Fibroblast of villous mesenchyme (primary cell): ENCODE data around the gene FGR. TPM values are rescaled to one million over a fixed set of nuclear protein-coding genes. Genes with fewer than 3 reads are reported as not detected.

ENCODE experiments used
- DNase-seq: peaks from one replicate; pipeline ENCODE4 v3.0.0-alpha.2; 2010; ENCODE audit warnings: low read depth
- H3K4me3 ChIP-seq: 2 replicates; pipeline ENCODE4 v1.5.1; 2011; ENCODE audit warnings: low read depth, mild to moderate bottlenecking, low read length
- small RNA-seq: library from RNA; depleted of rRNA; stranded (forward); fragments of <200 nt; gene quantifications from one replicate; pipeline ENCODE3, GENCODE V24; 2012
- total RNA-seq: library from RNA; depleted of rRNA; stranded (reverse); fragments of >200 nt; gene quantifications from 2 replicates; pipeline ENCODE4 v1.2.3, GENCODE V29; 2012
- TF ChIP-seq, protein P1 (sequence below): IDR thresholded peaks from 2 replicates; pipeline ENCODE4 v1.5.1; 2012; ENCODE audit warnings: low read depth, mild to moderate bottlenecking, low read length; ENCODE audit not compliant: insufficient read depth

FGR gene
- total RNA-seq, 1 donor, result not detected

DNA sequence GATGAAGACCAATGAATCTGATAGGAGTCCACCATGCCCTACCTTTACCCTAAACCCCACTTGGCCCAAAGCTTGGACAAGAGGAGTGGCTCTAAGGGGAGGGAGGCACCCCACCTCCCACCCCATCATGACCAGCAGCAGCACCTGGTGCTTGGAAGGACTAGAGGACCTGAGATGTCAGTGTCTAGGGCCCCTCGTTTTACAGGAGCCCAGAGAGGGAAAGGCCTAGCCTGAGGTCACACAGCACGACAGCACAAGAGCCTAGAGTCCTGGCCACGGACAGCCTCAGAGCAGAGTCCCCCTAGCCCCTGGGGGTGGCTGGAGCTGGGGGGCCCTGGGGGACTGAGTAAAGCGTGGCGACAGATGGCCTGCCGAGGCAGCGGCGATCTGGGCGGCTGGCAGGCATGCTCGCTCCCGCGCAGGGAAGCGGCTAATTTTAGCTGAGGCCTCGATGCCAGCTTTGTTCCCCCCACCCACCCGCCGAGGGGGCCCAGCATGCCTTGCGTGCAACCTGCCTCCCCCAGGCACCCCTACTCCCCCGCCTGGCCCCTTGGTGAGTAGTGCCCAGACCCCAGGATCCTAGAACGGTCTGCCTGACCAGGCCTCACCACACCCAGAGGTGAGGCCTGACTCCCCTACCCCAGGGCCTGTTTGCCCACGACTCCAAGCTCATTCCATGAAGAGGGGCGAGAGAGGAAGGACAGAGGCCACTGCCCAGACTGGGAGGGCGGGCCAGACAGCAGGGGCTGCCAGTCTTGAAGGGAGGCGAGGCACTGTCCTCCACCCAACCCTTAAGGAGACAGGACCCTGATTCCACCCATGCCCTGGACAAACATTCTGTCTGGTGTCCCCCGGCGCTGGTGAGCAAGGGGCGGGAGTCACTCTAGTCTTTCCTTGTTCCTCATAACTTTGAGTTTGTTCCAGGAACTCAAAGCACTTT, 70.0 kb downstream of the FGR start:
- TF ChIP-seq, protein P1, sequence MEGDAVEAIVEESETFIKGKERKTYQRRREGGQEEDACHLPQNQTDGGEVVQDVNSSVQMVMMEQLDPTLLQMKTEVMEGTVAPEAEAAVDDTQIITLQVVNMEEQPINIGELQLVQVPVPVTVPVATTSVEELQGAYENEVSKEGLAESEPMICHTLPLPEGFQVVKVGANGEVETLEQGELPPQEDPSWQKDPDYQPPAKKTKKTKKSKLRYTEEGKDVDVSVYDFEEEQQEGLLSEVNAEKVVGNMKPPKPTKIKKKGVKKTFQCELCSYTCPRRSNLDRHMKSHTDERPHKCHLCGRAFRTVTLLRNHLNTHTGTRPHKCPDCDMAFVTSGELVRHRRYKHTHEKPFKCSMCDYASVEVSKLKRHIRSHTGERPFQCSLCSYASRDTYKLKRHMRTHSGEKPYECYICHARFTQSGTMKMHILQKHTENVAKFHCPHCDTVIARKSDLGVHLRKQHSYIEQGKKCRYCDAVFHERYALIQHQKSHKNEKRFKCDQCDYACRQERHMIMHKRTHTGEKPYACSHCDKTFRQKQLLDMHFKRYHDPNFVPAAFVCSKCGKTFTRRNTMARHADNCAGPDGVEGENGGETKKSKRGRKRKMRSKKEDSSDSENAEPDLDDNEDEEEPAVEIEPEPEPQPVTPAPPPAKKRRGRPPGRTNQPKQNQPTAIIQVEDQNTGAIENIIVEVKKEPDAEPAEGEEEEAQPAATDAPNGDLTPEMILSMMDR, result no peak
- DNase-seq, result no peak
- no peak overlapping the region for H3K4me3 ChIP-seq

DNA sequence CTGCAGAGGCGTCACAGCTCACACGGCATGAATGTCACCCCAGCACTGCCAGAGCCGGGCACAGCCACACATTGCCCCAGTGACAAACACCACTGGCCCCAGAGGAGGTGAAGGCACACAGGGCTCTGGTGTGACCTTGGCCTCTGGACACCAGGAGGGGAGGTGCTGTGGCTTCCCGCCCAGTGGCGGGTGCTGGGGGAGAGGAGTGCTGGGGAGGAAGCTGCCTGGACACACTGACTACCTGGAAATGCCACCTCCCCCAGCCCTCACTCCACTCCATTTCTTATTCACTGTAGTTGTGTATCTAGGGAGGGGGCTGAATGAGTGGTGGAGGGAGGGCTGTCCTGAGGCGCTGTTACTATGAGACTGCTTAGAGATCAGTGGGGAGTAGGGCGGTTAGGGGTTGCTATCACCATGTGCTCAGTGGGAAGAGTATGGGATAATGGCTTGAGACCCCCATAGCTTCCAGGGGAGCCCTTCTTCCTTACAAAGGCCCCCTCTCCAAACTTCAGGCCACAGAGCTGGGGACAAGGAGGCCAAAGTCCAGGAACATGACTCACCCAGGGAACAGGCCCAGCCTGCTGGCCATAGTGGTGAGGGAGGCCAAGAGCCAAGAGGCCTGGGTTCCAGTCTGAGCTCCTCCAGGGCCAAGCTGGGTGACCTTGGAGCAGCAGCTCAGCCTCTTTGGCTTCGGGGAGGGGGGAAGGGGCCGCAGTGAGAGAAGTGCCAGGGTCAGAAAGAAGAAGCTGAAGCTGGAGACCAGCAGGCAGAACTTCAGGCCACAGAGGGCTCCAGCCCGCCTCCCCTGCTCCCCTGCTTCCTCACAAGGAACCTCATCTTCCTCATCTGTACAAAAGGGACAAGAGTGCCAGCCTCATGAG, 71.2 kb downstream of the FGR start:
- TF ChIP-seq, protein P1, result no peak
- H3K4me3 ChIP-seq, result no peak overlapping the region
- no peak for DNase-seq

DNA sequence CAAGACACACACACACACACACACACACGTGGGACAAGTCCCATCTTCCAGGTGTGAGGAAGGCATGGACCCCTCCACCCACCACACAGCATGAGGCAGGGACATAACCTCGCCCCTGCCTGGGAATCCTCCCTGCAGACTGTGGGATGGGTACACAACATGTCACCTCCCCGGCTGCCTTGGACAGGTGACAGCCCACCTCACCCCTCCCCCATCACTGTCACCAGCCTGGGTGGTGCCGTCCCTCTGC, 71.7 kb downstream of the FGR start:
- TF ChIP-seq, protein P1, result no peak
- no peak overlapping the region for H3K4me3 ChIP-seq
- no peak for DNase-seq

DNA sequence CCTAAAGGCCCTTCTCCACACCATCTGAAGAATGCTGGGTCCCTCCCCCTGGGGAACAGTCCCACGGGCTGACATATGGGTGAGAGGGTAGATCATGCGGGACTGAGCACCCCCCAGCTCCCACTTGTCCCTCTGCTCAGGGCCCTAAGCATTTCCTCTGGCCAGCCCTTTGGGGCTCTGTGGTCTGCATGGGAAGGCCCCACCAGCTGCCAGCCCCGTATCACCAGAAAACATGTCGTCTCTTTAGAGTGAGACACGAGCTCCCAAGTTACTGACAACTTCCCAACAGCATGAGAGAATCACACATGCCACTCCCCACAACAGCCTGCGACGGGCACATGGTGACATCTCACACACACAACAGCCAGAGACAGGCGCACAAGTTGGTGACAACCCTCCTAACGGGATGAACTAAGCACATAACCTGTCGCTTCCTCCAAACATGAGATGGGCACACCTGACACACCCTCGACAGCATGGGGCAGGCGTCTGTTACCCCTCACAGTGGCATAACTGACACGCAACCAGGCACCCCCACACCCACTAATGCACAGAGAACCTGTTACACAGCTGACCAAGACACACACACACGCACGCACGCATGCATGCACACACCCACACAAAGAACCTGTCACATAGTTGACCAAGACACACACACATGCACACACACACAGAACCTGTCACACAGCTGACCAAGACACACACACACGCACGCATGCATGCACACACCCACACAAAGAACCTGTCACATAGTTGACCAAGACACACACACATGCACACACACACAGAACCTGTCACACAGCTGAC, 72.2 kb downstream of the FGR start:
- no peak overlapping the region for H3K4me3 ChIP-seq
- no peak for DNase-seq
- TF ChIP-seq, protein P1, result no peak

Small RNAs within 50 kb of the gene (small RNA-seq; reads per million reads assigned to genes)
- not detected for gene AL031729.1
- not detected for gene RNU6-949P

Other genes with a start within 250 kb of the FGR start
- 0.64 and 0.86 TPM in 2 replicates for gene GPR3, start 242.6 kb downstream of the FGR start, total RNA-seq
- 16.0 and 18.7 TPM in 2 replicates for gene WASF2, start 145.0 kb downstream of the FGR start, total RNA-seq
- 17.1 and 22.5 TPM in 2 replicates for gene AHDC1, start 31.0 kb downstream of the FGR start, total RNA-seq
- gene IFI6, start 37.0 kb upstream of the FGR start, total RNA-seq, result 39.3 and 56.1 TPM in 2 replicates
- gene FAM76A, start 90.8 kb upstream of the FGR start, total RNA-seq, result 16.0 and 20.0 TPM in 2 replicates
- 70.5 and 95.4 TPM in 2 replicates for gene STX12, start 138.0 kb upstream of the FGR start, total RNA-seq
- 26.7 and 46.6 TPM in 2 replicates for gene PPP1R8, start 195.6 kb upstream of the FGR start, total RNA-seq
- gene THEMIS2, start 237.4 kb upstream of the FGR start, total RNA-seq, result 3.0 and 6.4 TPM in 2 replicates